Posterior cingulate gyrus (tissue), 11 donors: Measurements from ENCODE around the gene FBXW11.

Experiments
- DNase-seq, 10 donors: peaks; one replicate each; pipeline versions ENCODE4 v3.0.0 to v3.0.0-alpha.2; 2020 to 2021; ENCODE audit warnings: mixed read lengths in 3 of 10
- intact Hi-C: fragments of 100-400 bp; cut with DNase I; formaldehyde crosslinking; loops from one replicate; pipeline ENCODE4 v1.15.1; 2023

FBXW11 gene

GRCh38 chr5:171849585-171850323 lies 156.7 kb downstream of the FBXW11 start:
- DNase-seq, result no peak
- intact Hi-C loops, result loop anchor here (2.0 kb wide), 1 partner anchor 429 kb away; no protein-coding TSS in a partner anchor

- intact Hi-C loops, result loop anchor here (2.0 kb wide), 1 partner anchor 428 kb away; no protein-coding TSS in a partner anchor
Measured at GRCh38 chr5:171848911-171849520, 157.4 kb downstream of the FBXW11 start.

GRCh38 chr5:171848486-171848885 lies 158.0 kb downstream of the FBXW11 start:
- DNase-seq, result no peak
- intact Hi-C loops, result loop anchor here (2.0 kb wide), 1 partner anchor 428 kb away; no protein-coding TSS in a partner anchor

More at GRCh38 chr5:171848911-171849520, 157.4 kb downstream of the FBXW11 start:
- DNase-seq, result no peak

- no peak for DNase-seq
- intact Hi-C loops, result loop anchor here (2.0 kb wide), 1 partner anchor 427 kb away; no protein-coding TSS in a partner anchor
Measured at GRCh38 chr5:171848006-171848405, 158.4 kb downstream of the FBXW11 start.

- DNase-seq, result no peak
- intact Hi-C loops, result no loop called here
Measured at GRCh38 chr5:171847026-171847425, 159.4 kb downstream of the FBXW11 start.

- DNase-seq, result peak in 1 of 10 donors; percentile 9
- intact Hi-C loops, result no loop called here
Measured at GRCh38 chr5:171846323-171846722, 160.1 kb downstream of the FBXW11 start.

- intact Hi-C loops, result no loop called here
- DNase-seq, result no peak
Measured at GRCh38 chr5:171845857-171846256, 160.6 kb downstream of the FBXW11 start.

- intact Hi-C loops, result no loop called here
- DNase-seq, result no peak
Measured at GRCh38 chr5:171845040-171845630, 161.3 kb downstream of the FBXW11 start.

GRCh38 chr5:171842777-171843328 lies 163.6 kb downstream of the FBXW11 start:
- DNase-seq, result no peak
- intact Hi-C loops, result no loop called here

GRCh38 chr5:171841984-171842776 lies 164.3 kb downstream of the FBXW11 start:
- DNase-seq, result no peak
- intact Hi-C loops, result no loop called here

GRCh38 chr5:171840711-171841522 lies 165.5 kb downstream of the FBXW11 start:
- DNase-seq, result no peak
- intact Hi-C loops, result no loop called here

- intact Hi-C loops, result no loop called here
Measured at GRCh38 chr5:171840066-171840465, 166.4 kb downstream of the FBXW11 start.

GRCh38 chr5:171839112-171839511 lies 167.3 kb downstream of the FBXW11 start:
- intact Hi-C loops, result no loop called here
- no peak for DNase-seq

More at GRCh38 chr5:171840066-171840465, 166.4 kb downstream of the FBXW11 start:
- DNase-seq, result no peak

GRCh38 chr5:171838066-171838465 lies 168.4 kb downstream of the FBXW11 start:
- intact Hi-C loops, result no loop called here
- DNase-seq, result no peak

GRCh38 chr5:171837522-171837921 lies 168.9 kb downstream of the FBXW11 start:
- intact Hi-C loops, result no loop called here
- no peak for DNase-seq

GRCh38 chr5:171835066-171835465 lies 171.4 kb downstream of the FBXW11 start:
- intact Hi-C loops, result no loop called here
- no peak for DNase-seq

GRCh38 chr5:171834461-171834860 lies 172.0 kb downstream of the FBXW11 start:
- no peak for DNase-seq
- intact Hi-C loops, result no loop called here

GRCh38 chr5:171832775-171833174 lies 173.7 kb downstream of the FBXW11 start:
- intact Hi-C loops, result no loop called here

GRCh38 chr5:171830686-171831085 lies 175.8 kb downstream of the FBXW11 start:
- no peak for DNase-seq
- intact Hi-C loops, result no loop called here

More at GRCh38 chr5:171832775-171833174, 173.7 kb downstream of the FBXW11 start:
- no peak for DNase-seq
